ENCODE measurements around the gene PIP4K2A.

DNA sequence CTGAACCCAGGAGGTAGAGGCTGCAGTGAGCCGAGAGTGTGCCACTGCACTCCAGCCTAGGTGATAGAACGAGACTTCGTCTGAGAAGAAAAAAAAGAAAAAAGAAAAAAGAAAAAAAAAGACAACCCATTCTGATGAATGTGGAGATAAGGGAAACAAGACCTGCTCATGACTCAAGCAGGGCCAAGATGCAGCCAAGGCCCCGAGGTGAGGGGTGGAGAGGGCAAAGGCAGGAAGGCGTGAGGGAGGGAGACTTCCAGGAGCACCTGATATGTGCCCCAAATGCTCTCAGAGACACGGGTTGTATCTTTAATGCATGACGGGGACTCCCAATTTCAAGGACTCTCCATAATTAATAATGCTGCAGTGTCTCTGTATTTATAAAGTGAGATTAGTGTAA is 134.6 kb downstream of the PIP4K2A start:
- no peak for TF ChIP-seq ZNF446 (CRISPR knock-in tag; IDR thresholded peaks at IDR 0.05)
- no peak for TF ChIP-seq SP1 (IDR thresholded peaks at IDR 0.05)
- TF ChIP-seq SP1 (CRISPR knock-in tag; IDR thresholded peaks at IDR 0.05): no peak
- no peak for TF ChIP-seq ESRRA (CRISPR knock-in tag; IDR thresholded peaks at IDR 0.05; ENCODE audit: low read depth)
- TF ChIP-seq, protein P1, sequence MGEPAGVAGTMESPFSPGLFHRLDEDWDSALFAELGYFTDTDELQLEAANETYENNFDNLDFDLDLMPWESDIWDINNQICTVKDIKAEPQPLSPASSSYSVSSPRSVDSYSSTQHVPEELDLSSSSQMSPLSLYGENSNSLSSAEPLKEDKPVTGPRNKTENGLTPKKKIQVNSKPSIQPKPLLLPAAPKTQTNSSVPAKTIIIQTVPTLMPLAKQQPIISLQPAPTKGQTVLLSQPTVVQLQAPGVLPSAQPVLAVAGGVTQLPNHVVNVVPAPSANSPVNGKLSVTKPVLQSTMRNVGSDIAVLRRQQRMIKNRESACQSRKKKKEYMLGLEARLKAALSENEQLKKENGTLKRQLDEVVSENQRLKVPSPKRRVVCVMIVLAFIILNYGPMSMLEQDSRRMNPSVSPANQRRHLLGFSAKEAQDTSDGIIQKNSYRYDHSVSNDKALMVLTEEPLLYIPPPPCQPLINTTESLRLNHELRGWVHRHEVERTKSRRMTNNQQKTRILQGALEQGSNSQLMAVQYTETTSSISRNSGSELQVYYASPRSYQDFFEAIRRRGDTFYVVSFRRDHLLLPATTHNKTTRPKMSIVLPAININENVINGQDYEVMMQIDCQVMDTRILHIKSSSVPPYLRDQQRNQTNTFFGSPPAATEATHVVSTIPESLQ (CRISPR knock-in tag; conservative IDR thresholded peaks at IDR 0.05): no peak
- no peak for TF ChIP-seq RFX1 (IDR thresholded peaks at IDR 0.05)
- TF ChIP-seq, protein P2, sequence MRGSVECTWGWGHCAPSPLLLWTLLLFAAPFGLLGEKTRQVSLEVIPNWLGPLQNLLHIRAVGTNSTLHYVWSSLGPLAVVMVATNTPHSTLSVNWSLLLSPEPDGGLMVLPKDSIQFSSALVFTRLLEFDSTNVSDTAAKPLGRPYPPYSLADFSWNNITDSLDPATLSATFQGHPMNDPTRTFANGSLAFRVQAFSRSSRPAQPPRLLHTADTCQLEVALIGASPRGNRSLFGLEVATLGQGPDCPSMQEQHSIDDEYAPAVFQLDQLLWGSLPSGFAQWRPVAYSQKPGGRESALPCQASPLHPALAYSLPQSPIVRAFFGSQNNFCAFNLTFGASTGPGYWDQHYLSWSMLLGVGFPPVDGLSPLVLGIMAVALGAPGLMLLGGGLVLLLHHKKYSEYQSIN (CRISPR knock-in tag; IDR thresholded peaks at IDR 0.05; ENCODE audit: borderline replicate concordance): no peak
- TF ChIP-seq, protein P3, sequence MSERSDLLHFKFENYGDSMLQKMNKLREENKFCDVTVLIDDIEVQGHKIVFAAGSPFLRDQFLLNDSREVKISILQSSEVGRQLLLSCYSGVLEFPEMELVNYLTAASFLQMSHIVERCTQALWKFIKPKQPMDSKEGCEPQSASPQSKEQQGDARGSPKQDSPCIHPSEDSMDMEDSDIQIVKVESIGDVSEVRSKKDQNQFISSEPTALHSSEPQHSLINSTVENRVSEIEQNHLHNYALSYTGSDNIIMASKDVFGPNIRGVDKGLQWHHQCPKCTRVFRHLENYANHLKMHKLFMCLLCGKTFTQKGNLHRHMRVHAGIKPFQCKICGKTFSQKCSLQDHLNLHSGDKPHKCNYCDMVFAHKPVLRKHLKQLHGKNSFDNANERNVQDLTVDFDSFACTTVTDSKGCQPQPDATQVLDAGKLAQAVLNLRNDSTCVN (CRISPR knock-in tag; IDR thresholded peaks at IDR 0.05; ENCODE audit: borderline replicate concordance): no peak
- TF ChIP-seq ETV6 (CRISPR knock-in tag; conservative IDR thresholded peaks at IDR 0.05): no peak
- TF ChIP-seq PRPF4 (IDR thresholded peaks at IDR 0.05; ENCODE audit: low read depth, low read length, poor library complexity, severe bottlenecking): no peak
- TF ChIP-seq, protein P4, sequence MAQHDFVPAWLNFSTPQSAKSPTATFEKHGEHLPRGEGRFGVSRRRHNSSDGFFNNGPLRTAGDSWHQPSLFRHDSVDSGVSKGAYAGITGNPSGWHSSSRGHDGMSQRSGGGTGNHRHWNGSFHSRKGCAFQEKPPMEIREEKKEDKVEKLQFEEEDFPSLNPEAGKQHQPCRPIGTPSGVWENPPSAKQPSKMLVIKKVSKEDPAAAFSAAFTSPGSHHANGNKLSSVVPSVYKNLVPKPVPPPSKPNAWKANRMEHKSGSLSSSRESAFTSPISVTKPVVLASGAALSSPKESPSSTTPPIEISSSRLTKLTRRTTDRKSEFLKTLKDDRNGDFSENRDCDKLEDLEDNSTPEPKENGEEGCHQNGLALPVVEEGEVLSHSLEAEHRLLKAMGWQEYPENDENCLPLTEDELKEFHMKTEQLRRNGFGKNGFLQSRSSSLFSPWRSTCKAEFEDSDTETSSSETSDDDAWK (CRISPR knock-in tag; IDR thresholded peaks at IDR 0.05): no peak
- TF ChIP-seq KMT2A (CRISPR knock-in tag; IDR thresholded peaks at IDR 0.05): no peak
- no peak for TF ChIP-seq ETV5 (CRISPR knock-in tag; IDR thresholded peaks at IDR 0.05; ENCODE audit: borderline replicate concordance)
